ENCODE results near the gene MROH9. TPM values are rescaled to one million over a fixed set of nuclear protein-coding genes. Genes with fewer than 3 reads are reported as not detected.

The MROH9 gene
- total RNA-seq, 4 donors from 2014 or later, result 0.11 to 0.40 TPM; not detected in 2

GRCh38 chr1:170986901-170987300 is 51.6 kb downstream of the MROH9 start:
- TF ChIP-seq POLR2A (IDR thresholded peaks at IDR 0.05), result no peak
- no peak for TF ChIP-seq CTCF (IDR thresholded peaks at IDR 0.05)
- Histone ChIP-seq H3K36me3 (no peaks in the 10 kb centered on the region), H3K4me3 (replicated peaks in 1 of 3) (no peak overlapping the region), H3K27ac (no peak overlapping the region), H3K4me1 (no peaks in the 10 kb centered on the region), H3K9me3 (no peaks in the 10 kb centered on the region), H3K27me3 (no peaks in the 10 kb centered on the region)
- DNase-seq, result no peak
- WGBS, 2 donors, result 88 to 93% methylated on average over 3 of the region's 3 CpGs
- intact Hi-C loops (cut with DNase I), result no loop called here

GRCh38 chr1:170987424-170987823 is 52.1 kb downstream of the MROH9 start:
- H3K9me3 ChIP-seq, result no peaks in the 10 kb centered on the region
- H3K36me3 ChIP-seq, result no peaks in the 10 kb centered on the region
- H3K27ac ChIP-seq, result no peak overlapping the region
- no peak for DNase-seq
- intact Hi-C loops (cut with DNase I), result no loop called here
- H3K4me1 ChIP-seq, result no peaks in the 10 kb centered on the region
- no peak overlapping the region for H3K4me3 ChIP-seq (replicated peaks in 1 of 3)
- TF ChIP-seq CTCF (IDR thresholded peaks at IDR 0.05), result no peak
- no peak for TF ChIP-seq POLR2A (IDR thresholded peaks at IDR 0.05)
- WGBS, 2 donors, result 79 to 85% methylated on average over 5 of the region's 5 CpGs
- H3K27me3 ChIP-seq, result no peaks in the 10 kb centered on the region

GRCh38 chr1:170993151-170993550 is 57.8 kb downstream of the MROH9 start:
- Histone ChIP-seq H3K36me3 (no peaks in the 10 kb centered on the region), H3K9me3 (no peaks in the 10 kb centered on the region), H3K4me1 (no peaks in the 10 kb centered on the region), H3K4me3 (replicated peaks in 1 of 3) (no peak overlapping the region), H3K27me3 (no peaks in the 10 kb centered on the region), H3K27ac (no peak overlapping the region)
- TF ChIP-seq CTCF (IDR thresholded peaks at IDR 0.05), result no peak
- TF ChIP-seq POLR2A (IDR thresholded peaks at IDR 0.05), result no peak
- intact Hi-C loops (cut with DNase I), result no loop called here
- DNase-seq, result no peak

GRCh38 chr1:170993717-170994116 is 58.4 kb downstream of the MROH9 start:
- no peak overlapping the region for H3K27ac ChIP-seq
- TF ChIP-seq POLR2A (IDR thresholded peaks at IDR 0.05), result no peak
- TF ChIP-seq CTCF (IDR thresholded peaks at IDR 0.05), result no peak
- H3K27me3 ChIP-seq, result no peaks in the 10 kb centered on the region
- H3K4me1 ChIP-seq, result no peaks in the 10 kb centered on the region
- H3K36me3 ChIP-seq, result no peaks in the 10 kb centered on the region
- WGBS, 2 donors, result 95 to 96% methylated on average over 1 of the region's 1 CpG
- no peak for DNase-seq
- no peak overlapping the region for H3K4me3 ChIP-seq (replicated peaks in 1 of 3)
- H3K9me3 ChIP-seq, result no peaks in the 10 kb centered on the region
- intact Hi-C loops (cut with DNase I), result no loop called here

GRCh38 chr1:171014880-171015279 is 79.5 kb downstream of the MROH9 start:
- DNase-seq, result no peak
- Histone ChIP-seq H3K27ac (no peak overlapping the region), H3K9me3 (no peaks in the 10 kb centered on the region), H3K4me3 (replicated peaks in 1 of 3) (no peak overlapping the region), H3K4me1 (no peaks in the 10 kb centered on the region), H3K27me3 (no peaks in the 10 kb centered on the region), H3K36me3 (no peaks in the 10 kb centered on the region)
- intact Hi-C loops (cut with DNase I), result no loop called here
- TF ChIP-seq CTCF (IDR thresholded peaks at IDR 0.05), result no peak
- no peak for TF ChIP-seq POLR2A (IDR thresholded peaks at IDR 0.05)
- WGBS, 2 donors, result 82 to 83% methylated on average over 4 of the region's 4 CpGs
